K562 (cell line): Measurements from ENCODE around the gene PRF1. TPM values are rescaled to one million over a fixed set of nuclear protein-coding genes. Genes with fewer than 3 reads are reported as not detected.

Experiments used
- ATAC-seq: fragments of 200-7000 bp; cut with Tn5 transposase; 3 replicates; pipeline ENCODE4 v1.9.1; 2020; ENCODE audit warnings: moderate library complexity
- BruUV-seq: library from RNA; stranded (reverse); fragments of 400-500 nt; replicated peaks from 2 replicates; lab custom pipeline; 2021; lab: Mats Ljungman, UMichigan
- CTCF ChIA-PET: fragments of 300-600 bp; formaldehyde crosslinking; extraction: SDS; loops from one replicate; lab custom pipeline; 2021; ENCODE audit warnings: low intra/inter-chr PET ratio; lab: Yijun Ruan, JAX
- POLR2A ChIA-PET: fragments of 300-600, 350-650 bp; sonication (Branson Sonifier 250); formaldehyde crosslinking; extraction: SDS; loops from one replicate; lab custom pipeline; 2021; ENCODE audit warnings: antibody characterized with exemption, inconsistent platforms; lab: Yijun Ruan, JAX
- DNase-seq, 4 experiments: peaks; one replicate each; pipeline versions ENCODE4 v3.0.0 to v3.0.0-alpha.2; 2011 to 2018; ENCODE audit warnings: low spot score in 3 of 4, mixed read lengths in 3 of 4; ENCODE audit errors: extremely low read depth in 1 of 4
- FAIRE-seq: peaks from 2 replicates; lab custom pipeline; 2011; peaks lifted over from hg19 to GRCh38; lab: Jason Lieb, UNC
- H2AFZ ChIP-seq: 2 replicates; pipeline ENCODE4 v1.6.0; 2011; ENCODE audit warnings: low read depth, low read length, control low read depth, inconsistent platforms
- H3K27ac ChIP-seq: fragments of 200-600 bp; 3 replicates; pipeline ENCODE4 v1.8.0; 2011; ENCODE audit warnings: low read depth, mild to moderate bottlenecking, control low read depth, inconsistent platforms, low read length, moderate library complexity, mixed read lengths; ENCODE audit errors: extremely low read depth
- H3K27me3 ChIP-seq, 2 experiments: fragments of 300-600 bp in 1 of 2; 2 replicates in 1 of 2; 3 replicates in 1 of 2; pipeline versions ENCODE4 v1.6.0 to v1.8.0; 2011; ENCODE audit warnings: inconsistent platforms in 2 of 2, low read length in 2 of 2, mild to moderate bottlenecking in 1 of 2, mixed read lengths in 1 of 2, moderate library complexity in 1 of 2; ENCODE audit not compliant: control insufficient read depth in 2 of 2, insufficient read depth in 2 of 2
- H3K36me3 ChIP-seq: fragments of 300-600 bp; 3 replicates; pipeline ENCODE4 v1.8.0; 2011; ENCODE audit warnings: mild to moderate bottlenecking, low read length, inconsistent platforms; ENCODE audit not compliant: control insufficient read depth, insufficient read depth
- H3K4me1 ChIP-seq, 2 experiments: fragments of 200-600 bp in 1 of 2; replicated peaks in 1 of 2; 2 replicates in 1 of 2; 3 replicates in 1 of 2; pipeline versions ENCODE4 v1.5.1 to v1.8.0; 2011; ENCODE audit warnings: inconsistent platforms in 2 of 2, low read length in 2 of 2, mild to moderate bottlenecking in 1 of 2, mixed read lengths in 1 of 2, moderate library complexity in 1 of 2; ENCODE audit not compliant: control insufficient read depth in 2 of 2, insufficient read depth in 2 of 2
- H3K4me2 ChIP-seq: 2 replicates; pipeline ENCODE4 v1.6.1; 2011; ENCODE audit warnings: low read length, control low read depth, inconsistent platforms, mixed read lengths; ENCODE audit not compliant: insufficient read depth
- H3K4me3 ChIP-seq: fragments of 200-600 bp; sonication (generic), shearing (Covaris generic); 2 replicates; pipeline ENCODE4 v1.5.1; 2016; ENCODE audit warnings: control low read depth, inconsistent platforms
- H3K79me2 ChIP-seq: fragments of 200-600 bp; 3 replicates; pipeline ENCODE4 v1.8.0; 2011; ENCODE audit warnings: low read length, inconsistent platforms; ENCODE audit not compliant: control insufficient read depth, insufficient read depth
- H3K9ac ChIP-seq, 2 experiments: 2 replicates each; pipeline versions ENCODE4 v1.6.0 to v1.6.1; 2011; ENCODE audit warnings: low read depth in 2 of 2, low read length in 2 of 2, control low read depth in 1 of 2, inconsistent platforms in 1 of 2, mild to moderate bottlenecking in 1 of 2, mixed read lengths in 1 of 2; ENCODE audit not compliant: insufficient read depth in 1 of 2
- H3K9me1 ChIP-seq: one replicate; pipeline ENCODE4 v1.6.0; 2011; ENCODE audit warnings: inconsistent platforms, mild to moderate bottlenecking, low read length, moderate library complexity; ENCODE audit not compliant: control insufficient read depth, insufficient read depth
- H3K9me3 ChIP-seq: replicated peaks from 2 replicates; pipeline ENCODE4 v1.5.1; 2011; ENCODE audit warnings: low read depth, low read length, inconsistent platforms; ENCODE audit not compliant: control insufficient read depth, insufficient read depth
- H4K20me1 ChIP-seq: replicated peaks from 2 replicates; pipeline ENCODE4 v1.6.1; 2011; ENCODE audit warnings: low read length, inconsistent platforms, mixed read lengths; ENCODE audit not compliant: control insufficient read depth, insufficient read depth
- CEBPG ChIP-seq, 3 experiments: fragments of 200-800 bp in 1 of 3; sonication (Bioruptor generic) in 1 of 3; sonication (generic) in 1 of 3; formaldehyde crosslinking in 1 of 3; IDR thresholded peaks in 2 of 3; conservative IDR thresholded peaks in 1 of 3; 2 replicates each; pipeline versions ENCODE4 v1.6.1 to v1.8.0; 2016 to 2022; ENCODE audit warnings: missing compliant biosample characterization in 2 of 3, missing genetic modification characterization in 2 of 3, mild to moderate bottlenecking in 1 of 3, missing genetic modification reagents in 1 of 3
- KDM4B ChIP-seq, 2 experiments: fragments of 450-650 bp in 1 of 2; sonication (generic) in 1 of 2; IDR thresholded peaks; 2 replicates each; pipeline ENCODE4 v1.6.1; 2016 to 2017; ENCODE audit warnings: borderline replicate concordance in 2 of 2, antibody characterized with exemption in 1 of 2, low read depth in 1 of 2, mild to moderate bottlenecking in 1 of 2
- PCBP2 ChIP-seq: fragments of 200-400 bp; formaldehyde crosslinking; IDR thresholded peaks from 2 replicates; pipeline ENCODE4 v1.6.1; 2018; ENCODE audit warnings: low read length, low read depth, mild to moderate bottlenecking, moderate library complexity; ENCODE audit not compliant: poor library complexity, severe bottlenecking
- SMARCB1 ChIP-seq: IDR thresholded peaks from 2 replicates; pipeline ENCODE4 v1.6.1; 2011; ENCODE audit warnings: improper control_type of control experiment, low read depth; ENCODE audit not compliant: insufficient read length
- SPI1 ChIP-seq: IDR thresholded peaks from 2 replicates; pipeline ENCODE4 v1.6.1; 2011; ENCODE audit warnings: low read depth, low read length, control low read depth, borderline replicate concordance
- ZNF121 ChIP-seq: sonication (generic); formaldehyde crosslinking; conservative IDR thresholded peaks from 2 replicates; pipeline ENCODE4 v1.8.0; 2022; ENCODE audit warnings: missing genetic modification reagents
- ZNF780A ChIP-seq: fragments of 250-450 bp; sonication (Bioruptor Pico); IDR thresholded peaks from 2 replicates; pipeline ENCODE4 v1.5.0; 2021; ENCODE audit warnings: mild to moderate bottlenecking
- WGBS: fragments of 100-300 bp; shearing (Covaris generic); methylation state at CpG from one replicate; pipeline ENCODE4 v1.1.6; 2016; ENCODE audit warnings: low coverage, mixed read lengths; ENCODE audit not compliant: insufficient coverage; ENCODE audit errors: missing lambda C conversion rate; 5-methylcytosine and 5-hydroxymethylcytosine counted together
- in situ Hi-C: fragments of 300-500 bp; cut with MboI; formaldehyde crosslinking; loops from 4 replicates; pipeline ENCODE4 v1.15.0; 2018; ENCODE audit warnings: inconsistent platforms, mixed read lengths
- intact Hi-C: fragments of 100-400 bp; cut with micrococcal nuclease; formaldehyde crosslinking; loops from 2 replicates; pipeline ENCODE4 v1.14.2; 2022
- polyA plus RNA-seq, 8 experiments: library from polyadenylated mRNA; depleted of rRNA in 4 of 8; stranded (reverse) in 5 of 8; unstranded in 3 of 8; fragments of >200 nt; fragmentation: Nextera tagmentation in 2 of 8; fragmentation: Illumina TruSeq in 1 of 8; extraction: Ambion mirVana in 2 of 8; extraction: Trizol in 1 of 8; gene quantifications; 2 replicates each; pipeline versions ENCODE4 v1.2.1 to v1.2.3, GENCODE V29; 2011 to 2014; ENCODE audit warnings: inconsistent platforms in 1 of 8, missing spikeins in 1 of 8
- total RNA-seq, 7 experiments: library from RNA; depleted of rRNA in 6 of 7; stranded (reverse); fragments of >200 nt in 6 of 7; fragmentation: Illumina TruSeq in 2 of 7; extraction: Trizol in 2 of 7; gene quantifications; 2 replicates each; pipeline versions ENCODE4 v1.2.1 to v1.2.3, GENCODE V29; 2011 to 2021; ENCODE audit warnings: low replicate concordance in 1 of 7
- TF ChIP-seq, protein P1 (sequence below): fragments of 250-450 bp; sonication (Bioruptor Pico); IDR thresholded peaks from 2 replicates; pipeline ENCODE4 v1.5.1; 2021; ENCODE audit warnings: mild to moderate bottlenecking
- TF ChIP-seq, protein P2 (sequence below): fragments of 450-650 bp; IDR thresholded peaks from 2 replicates; pipeline ENCODE4 v1.6.1; 2016; ENCODE audit warnings: low read depth

Gene PRF1
- total and polyA plus RNA-seq, 9 of the 15 experiments (the other 6 are each of a cell fraction or from before 2014, with no cell fraction given), result 3.8 to 8.6 (median 6.3) TPM

DNA sequence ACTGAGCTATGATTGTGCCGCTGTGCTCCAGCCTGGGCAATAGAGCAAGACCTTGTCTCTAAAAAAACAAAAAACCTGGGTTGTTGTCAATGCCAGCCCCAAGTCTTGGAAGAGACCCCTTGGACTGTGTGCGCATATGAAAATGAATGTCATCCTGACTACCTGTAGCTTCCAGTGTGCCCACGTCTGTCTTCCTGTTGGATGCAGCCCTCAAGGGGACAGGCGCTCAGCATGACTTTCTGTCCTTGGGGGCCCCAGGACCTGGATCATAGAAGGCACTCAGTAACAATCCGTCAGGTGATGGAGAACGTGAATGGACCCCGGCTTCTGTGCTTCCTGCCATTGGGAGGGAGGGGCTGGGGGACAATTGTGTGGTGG, 9.0 kb downstream of the PRF1 start (continued):
- TF ChIP-seq PCBP2, result no peak
- TF ChIP-seq KDM4B (IDR thresholded peaks at IDR 0.05; ENCODE audit: borderline replicate concordance in 2 of 2, low read depth in 1 of 2), result no peak
- no peak for TF ChIP-seq ZNF121
- no peak for TF ChIP-seq SPI1
- TF ChIP-seq, protein P1, sequence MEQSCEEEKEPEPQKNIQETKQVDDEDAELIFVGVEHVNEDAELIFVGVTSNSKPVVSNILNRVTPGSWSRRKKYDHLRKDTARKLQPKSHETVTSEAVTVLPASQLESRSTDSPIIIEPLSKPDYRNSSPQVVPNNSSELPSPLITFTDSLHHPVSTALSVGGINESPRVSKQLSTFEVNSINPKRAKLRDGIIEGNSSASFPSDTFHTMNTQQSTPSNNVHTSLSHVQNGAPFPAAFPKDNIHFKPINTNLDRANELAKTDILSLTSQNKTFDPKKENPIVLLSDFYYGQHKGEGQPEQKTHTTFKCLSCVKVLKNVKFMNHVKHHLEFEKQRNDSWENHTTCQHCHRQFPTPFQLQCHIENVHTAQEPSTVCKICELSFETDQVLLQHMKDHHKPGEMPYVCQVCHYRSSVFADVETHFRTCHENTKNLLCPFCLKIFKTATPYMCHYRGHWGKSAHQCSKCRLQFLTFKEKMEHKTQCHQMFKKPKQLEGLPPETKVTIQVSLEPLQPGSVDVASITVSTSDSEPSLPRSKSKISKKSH (CRISPR knock-in tag), result no peak

DNA sequence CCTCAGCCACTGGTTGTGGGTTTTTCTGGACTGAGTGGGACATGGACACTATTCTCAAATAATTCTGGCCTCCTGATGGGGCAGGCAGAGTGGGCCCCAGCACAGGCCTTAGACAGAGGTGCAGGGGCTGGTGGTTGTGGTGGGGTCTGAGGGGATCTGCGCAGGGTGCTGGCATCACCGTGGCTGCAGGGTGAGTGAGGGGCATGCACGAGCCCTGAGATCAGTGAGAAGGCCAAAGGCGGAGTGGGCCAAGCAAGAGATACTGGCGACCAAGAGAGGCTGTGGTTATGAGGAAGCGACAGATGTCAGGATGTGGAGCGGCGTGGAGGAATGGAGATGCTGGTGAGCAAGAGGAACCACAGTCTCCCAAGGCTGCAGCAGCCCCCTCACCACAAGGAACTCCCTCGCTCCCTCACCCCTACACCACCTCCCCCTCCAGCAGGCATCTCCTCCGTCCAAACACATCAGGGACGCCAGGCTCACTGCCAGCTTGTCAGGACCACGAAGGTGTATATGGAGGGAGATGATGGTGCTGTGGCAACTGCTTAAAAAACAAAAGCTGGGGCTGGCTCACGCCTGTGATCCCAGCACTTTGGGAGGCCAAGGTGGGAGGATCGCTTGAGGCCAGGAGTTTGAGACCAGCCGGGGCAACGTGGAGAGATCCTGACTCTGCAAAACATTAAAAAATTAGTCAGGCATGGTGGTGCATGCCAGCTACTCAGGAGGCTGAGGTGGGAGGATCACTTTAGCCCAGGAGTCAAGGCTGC, 9.6 kb downstream of the PRF1 start:
- Histone ChIP-seq H3K9ac (peak overlapping the region in 1 of 2 experiments; percentile 47; a peak in 2 of 4 replicates), H3K27me3 (no peaks in the 10 kb centered on the region), H4K20me1 (no peaks in the 10 kb centered on the region), H3K4me2 (no peak overlapping the region), H3K36me3 (no peaks in the 10 kb centered on the region), H3K9me1 (no peaks in the 10 kb centered on the region), H3K4me3 (no peak overlapping the region), H3K79me2 (no peaks in the 10 kb centered on the region; the same call in 2 of the 3 replicates), H2AFZ (no peak overlapping the region), H3K27ac (no peak overlapping the region), H3K9me3 (no peaks in the 10 kb centered on the region), H3K4me1 (peaks cover 54 to 64% of the 10 kb centered on the region in 2 experiments)
- FAIRE-seq, result no peak
- 62% methylated on average over 16 of the region's 16 CpGs for WGBS
- ATAC-seq, result no peak
- POLR2A ChIA-PET, result interaction anchor here (1.0 to 1.7 kb wide), 3 partner anchors 10 to 84 kb away, joined by 3 to 5 read pairs (median 3); partner anchors contain the start of gene PRF1
- in situ Hi-C loops (no loop called here), intact Hi-C loops (no loop called here)
- CTCF ChIA-PET, result no interaction called here
- BruUV-seq, result no TSS peak
- DNase-seq, result no peak
- 0 out of 2 replicates have a peak, but pooled peaks have one; percentile 30 for TF ChIP-seq ZNF780A (CRISPR knock-in tag)
- no peak for TF ChIP-seq SMARCB1
- TF ChIP-seq, protein P2, sequence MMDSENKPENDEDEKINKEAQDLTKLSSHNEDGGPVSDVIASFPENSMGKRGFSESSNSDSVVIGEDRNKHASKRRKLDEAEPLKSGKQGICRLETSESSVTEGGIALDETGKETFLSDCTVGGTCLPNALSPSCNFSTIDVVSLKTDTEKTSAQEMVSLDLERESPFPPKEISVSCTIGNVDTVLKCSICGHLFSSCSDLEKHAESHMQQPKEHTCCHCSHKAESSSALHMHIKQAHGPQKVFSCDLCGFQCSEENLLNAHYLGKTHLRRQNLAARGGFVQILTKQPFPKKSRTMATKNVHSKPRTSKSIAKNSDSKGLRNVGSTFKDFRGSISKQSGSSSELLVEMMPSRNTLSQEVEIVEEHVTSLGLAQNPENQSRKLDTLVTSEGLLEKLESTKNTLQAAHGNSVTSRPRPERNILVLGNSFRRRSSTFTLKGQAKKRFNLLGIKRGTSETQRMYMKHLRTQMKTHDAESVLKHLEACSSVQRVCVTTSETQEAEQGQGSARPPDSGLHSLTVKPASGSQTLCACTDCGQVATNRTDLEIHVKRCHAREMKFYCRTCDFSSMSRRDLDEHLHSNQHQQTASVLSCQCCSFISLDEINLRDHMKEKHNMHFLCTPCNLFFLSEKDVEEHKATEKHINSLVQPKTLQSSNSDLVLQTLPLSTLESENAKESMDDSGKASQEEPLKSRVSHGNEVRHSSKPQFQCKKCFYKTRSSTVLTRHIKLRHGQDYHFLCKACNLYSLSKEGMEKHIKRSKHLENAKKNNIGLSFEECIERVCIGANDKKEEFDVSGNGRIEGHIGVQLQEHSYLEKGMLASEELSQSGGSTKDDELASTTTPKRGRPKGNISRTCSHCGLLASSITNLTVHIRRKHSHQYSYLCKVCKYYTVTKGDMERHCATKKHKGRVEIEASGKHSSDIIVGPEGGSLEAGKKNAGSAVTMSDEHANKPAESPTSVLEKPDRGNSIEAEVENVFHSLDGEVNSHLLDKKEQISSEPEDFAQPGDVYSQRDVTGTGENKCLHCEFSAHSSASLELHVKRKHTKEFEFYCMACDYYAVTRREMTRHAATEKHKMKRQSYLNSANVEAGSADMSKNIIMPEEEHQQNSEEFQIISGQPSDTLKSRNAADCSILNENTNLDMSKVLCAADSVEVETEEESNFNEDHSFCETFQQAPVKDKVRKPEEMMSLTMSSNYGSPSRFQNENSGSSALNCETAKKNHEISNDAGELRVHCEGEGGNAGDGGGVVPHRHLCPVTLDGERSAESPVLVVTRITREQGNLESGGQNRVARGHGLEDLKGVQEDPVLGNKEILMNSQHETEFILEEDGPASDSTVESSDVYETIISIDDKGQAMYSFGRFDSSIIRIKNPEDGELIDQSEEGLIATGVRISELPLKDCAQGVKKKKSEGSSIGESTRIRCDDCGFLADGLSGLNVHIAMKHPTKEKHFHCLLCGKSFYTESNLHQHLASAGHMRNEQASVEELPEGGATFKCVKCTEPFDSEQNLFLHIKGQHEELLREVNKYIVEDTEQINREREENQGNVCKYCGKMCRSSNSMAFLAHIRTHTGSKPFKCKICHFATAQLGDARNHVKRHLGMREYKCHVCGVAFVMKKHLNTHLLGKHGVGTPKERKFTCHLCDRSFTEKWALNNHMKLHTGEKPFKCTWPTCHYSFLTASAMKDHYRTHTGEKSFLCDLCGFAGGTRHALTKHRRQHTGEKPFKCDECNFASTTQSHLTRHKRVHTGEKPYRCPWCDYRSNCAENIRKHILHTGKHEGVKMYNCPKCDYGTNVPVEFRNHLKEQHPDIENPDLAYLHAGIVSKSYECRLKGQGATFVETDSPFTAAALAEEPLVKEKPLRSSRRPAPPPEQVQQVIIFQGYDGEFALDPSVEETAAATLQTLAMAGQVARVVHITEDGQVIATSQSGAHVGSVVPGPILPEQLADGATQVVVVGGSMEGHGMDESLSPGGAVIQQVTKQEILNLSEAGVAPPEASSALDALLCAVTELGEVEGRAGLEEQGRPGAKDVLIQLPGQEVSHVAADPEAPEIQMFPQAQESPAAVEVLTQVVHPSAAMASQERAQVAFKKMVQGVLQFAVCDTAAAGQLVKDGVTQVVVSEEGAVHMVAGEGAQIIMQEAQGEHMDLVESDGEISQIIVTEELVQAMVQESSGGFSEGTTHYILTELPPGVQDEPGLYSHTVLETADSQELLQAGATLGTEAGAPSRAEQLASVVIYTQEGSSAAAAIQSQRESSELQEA, result no peak
- TF ChIP-seq CEBPG (CRISPR knock-in tag; IDR thresholded peaks at IDR 0.05), result no peak
- no peak for TF ChIP-seq CEBPG (tag; conservative IDR thresholded peaks at IDR 0.05 in 1 of 2, IDR thresholded peaks at IDR 0.05 in 1 of 2)
